MG63 (cell line): ENCODE measurements around the gene RAP1A. TPM values are rescaled to one million over a fixed set of nuclear protein-coding genes. Genes with fewer than 3 reads are reported as not detected.

Experiments used
- total RNA-seq: library from RNA; depleted of rRNA; stranded (reverse); fragments of >200 nt; shearing (Covaris generic); gene quantifications from 2 replicates; pipeline ENCODE4 v1.2.3, GENCODE V29; 2014; ENCODE audit warnings: low replicate concordance; rRNA removed

Gene RAP1A
- total RNA-seq, 1 experiment from 2014 or later, result 20.6 TPM

Other genes with a start within 250 kb of the RAP1A start
- not detected in 2 replicates for gene OVGP1, start 192.1 kb upstream of the RAP1A start, total RNA-seq
- 93.2 and 154 TPM in 2 replicates for gene WDR77, start 170.5 kb upstream of the RAP1A start, total RNA-seq
- gene ATP5PB, start 170.3 kb upstream of the RAP1A start, total RNA-seq, result 440 and 880 TPM in 2 replicates
- gene C1orf162, start 145.8 kb upstream of the RAP1A start, total RNA-seq, result 0.26 and 1.4 TPM in 2 replicates
- gene ADORA3, start 116.2 kb upstream of the RAP1A start, total RNA-seq, result not detected in 2 replicates
- gene TMIGD3, start 116.2 kb upstream of the RAP1A start, total RNA-seq, result not detected in 2 replicates
- gene INKA2, start 119.6 kb downstream of the RAP1A start, total RNA-seq, result 1.1 TPM in 2 replicates
- 22.4 and 31.0 TPM in 2 replicates for gene DDX20, start 136.1 kb downstream of the RAP1A start, total RNA-seq